GM19023 (cell line): ENCODE results near the gene PRELP.

Experiments
- ATAC-seq: cut with Tn5 transposase; IDR thresholded peaks from one replicate; pipeline ENCODE4 v1.9.1; 2021; ENCODE audit warnings: mild to moderate bottlenecking, moderate library complexity; ENCODE audit not compliant: unreplicated experiment

The PRELP gene

DNA sequence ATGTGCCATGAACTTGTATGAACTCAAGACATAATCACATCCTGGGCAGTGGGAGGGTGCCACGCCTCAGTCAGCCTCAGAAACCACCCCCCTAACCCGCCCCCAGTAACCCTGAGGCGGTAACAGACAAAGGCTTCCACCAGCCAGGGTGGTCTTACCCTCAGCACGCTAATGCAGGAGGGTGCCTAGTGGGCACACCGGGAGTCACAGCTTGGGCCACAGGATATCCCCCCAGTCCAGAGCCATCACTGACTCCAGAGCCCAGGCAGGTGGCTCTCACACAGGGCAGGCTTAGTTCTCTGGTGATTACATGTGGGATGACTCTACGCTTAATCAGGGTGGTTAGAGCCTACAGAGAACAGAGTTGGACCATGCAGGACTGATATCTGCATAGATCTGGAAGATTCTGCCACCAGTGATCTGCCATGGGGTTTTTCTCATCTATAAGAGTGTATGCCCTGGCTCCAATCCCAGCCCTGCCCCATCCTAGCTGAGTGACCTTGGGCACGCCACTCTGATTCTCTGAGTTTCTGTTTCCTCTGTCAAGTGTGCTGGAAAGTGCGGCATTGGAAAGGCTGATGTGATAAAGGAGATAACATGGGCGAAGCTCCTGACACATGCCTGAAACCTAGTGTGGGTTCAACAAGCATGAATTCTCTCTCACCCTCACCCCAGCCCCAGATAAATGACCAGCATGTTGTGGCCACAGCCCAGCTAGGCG lies 45.6 kb downstream of the PRELP start:
- no peak for ATAC-seq

GRCh38 chr1:203521812-203522211 lies 46.2 kb downstream of the PRELP start:
- ATAC-seq, result no peak

DNA sequence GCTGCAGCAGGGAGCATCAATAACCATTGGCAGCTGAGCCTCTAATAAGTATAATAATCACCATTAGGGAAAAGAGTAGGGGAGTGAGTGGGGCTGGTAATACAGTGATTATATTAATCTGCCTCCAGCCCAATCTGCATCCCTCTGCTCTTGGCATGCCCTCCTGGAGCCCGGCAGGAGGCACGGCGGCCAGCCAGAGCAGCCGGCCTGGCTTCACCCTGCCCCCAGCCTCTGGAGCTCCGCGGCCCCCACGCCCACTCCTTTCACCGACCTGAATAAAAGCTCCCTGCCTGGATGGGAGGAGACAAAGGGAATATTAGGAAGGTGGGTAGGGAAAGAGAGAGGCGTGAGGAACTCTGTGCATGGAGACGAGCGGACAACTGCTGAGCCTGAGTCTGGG lies 46.6 kb downstream of the PRELP start:
- no peak for ATAC-seq

DNA sequence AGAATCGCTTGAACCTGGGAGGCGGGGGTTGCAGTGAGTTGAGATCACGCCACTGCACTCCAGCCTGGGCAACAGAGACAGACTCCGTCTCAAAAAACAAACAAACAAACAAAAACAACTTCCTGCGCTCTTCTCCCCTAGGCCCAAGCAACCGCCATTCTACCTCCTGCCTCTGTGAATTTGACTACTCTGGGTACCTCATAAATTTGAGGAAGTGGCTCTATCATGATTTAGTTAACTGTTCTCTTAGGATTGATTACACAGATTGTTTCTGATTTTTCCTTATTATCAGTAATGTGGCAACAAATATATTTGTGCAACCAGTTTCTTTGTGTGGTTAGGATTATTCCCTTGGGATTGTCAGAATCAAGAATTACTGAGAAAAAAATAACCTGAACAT lies 48.1 kb downstream of the PRELP start:
- no peak for ATAC-seq

- ATAC-seq, result no peak
These were observed 48.5 kb downstream of the PRELP start for GRCh38 chr1:203524152-203524551.

GRCh38 chr1:203524824-203525223 lies 49.2 kb downstream of the PRELP start:
- no peak for ATAC-seq

GRCh38 chr1:203525685-203526084 lies 50.1 kb downstream of the PRELP start:
- no peak for ATAC-seq

GRCh38 chr1:203526130-203526529 lies 50.5 kb downstream of the PRELP start:
- no peak for ATAC-seq

- ATAC-seq, result no peak
These were observed 51.0 kb downstream of the PRELP start for GRCh38 chr1:203526572-203526971.

DNA sequence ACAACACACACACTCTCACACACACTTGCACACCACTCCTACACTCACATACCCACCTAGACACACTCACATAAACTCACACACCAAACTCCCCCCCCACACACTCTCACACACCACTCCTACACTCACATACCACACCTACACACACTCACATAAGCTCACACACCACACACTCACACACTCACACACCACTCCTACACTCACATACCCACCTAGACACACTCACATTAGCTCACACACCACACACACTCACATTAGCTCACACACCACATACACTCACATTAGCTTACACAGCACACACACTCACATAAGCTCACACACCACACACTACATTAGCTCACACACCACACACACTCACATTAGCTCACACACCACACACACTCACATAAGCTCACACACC lies 51.4 kb downstream of the PRELP start:
- no peak for ATAC-seq

- no peak for ATAC-seq
These were observed 52.5 kb downstream of the PRELP start for GRCh38 chr1:203528063-203528462.

- ATAC-seq, result no peak
These were observed 53.6 kb downstream of the PRELP start for GRCh38 chr1:203528976-203529835.

DNA sequence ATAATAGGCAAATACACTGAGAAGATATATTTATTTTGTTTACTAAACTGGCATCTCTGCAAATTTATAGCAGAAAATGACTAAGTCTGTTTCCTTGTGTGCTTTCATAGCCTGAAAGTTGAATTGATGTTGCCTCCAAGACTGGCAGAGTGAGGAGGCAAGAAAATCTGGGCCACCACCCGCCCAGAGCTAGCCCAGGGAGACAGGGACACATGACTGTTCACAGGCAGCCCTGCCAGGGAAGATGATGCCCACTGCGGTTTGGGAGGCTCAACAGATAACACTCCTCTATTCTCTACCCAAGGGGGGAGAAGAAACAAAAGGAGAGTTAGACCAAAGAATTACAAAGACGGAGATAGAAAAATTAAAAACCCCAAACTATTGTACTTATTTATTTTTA lies 55.5 kb downstream of the PRELP start:
- no peak for ATAC-seq

DNA sequence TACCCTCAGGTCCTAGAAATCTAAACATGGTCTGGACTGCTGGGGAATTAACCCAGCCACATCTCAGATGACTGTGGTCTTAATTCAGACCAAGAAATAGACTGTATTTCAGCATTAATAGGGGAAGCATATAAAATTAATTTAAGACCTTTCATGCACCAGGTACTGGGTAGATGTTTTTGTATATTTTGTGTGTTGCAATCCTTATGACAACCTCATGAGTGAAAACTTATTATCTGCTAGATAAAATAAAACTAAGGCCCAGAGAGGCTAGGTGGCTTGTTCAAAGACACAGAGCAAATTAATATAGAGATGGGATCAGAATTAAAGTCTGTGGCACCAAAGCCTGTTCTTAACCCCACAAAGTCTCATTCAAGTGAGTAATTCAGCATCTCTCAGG lies 58.4 kb downstream of the PRELP start:
- ATAC-seq, result no peak

GRCh38 chr1:203534526-203534925 lies 58.9 kb downstream of the PRELP start:
- ATAC-seq, result no peak

GRCh38 chr1:203536575-203536974 lies 61.0 kb downstream of the PRELP start:
- ATAC-seq, result no peak

DNA sequence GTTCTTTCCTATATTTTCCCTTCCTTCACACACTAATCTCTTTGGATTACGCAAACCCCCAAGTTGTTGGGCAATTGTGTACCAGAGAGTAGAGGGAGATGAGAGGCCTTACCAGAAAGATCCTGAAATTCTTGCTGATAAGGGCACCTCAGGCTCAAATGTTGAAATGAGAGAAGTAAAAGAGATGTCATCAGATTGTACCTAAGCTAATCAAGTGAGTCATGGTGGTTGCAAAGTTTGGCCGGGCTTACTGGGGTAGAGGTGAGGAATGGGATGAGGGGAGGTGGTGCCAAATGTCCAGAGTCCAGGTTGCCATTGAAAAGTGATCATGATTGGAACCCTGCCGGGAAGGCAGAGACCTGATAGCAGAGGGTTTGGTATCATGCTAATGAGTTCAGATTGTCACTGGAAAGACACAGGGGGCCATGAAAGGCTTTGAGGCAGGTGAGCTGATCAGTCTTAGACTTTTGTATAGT lies 61.4 kb downstream of the PRELP start:
- ATAC-seq, result no peak

- no peak for ATAC-seq
These were observed 62.3 kb downstream of the PRELP start for GRCh38 chr1:203537806-203538464.

DNA sequence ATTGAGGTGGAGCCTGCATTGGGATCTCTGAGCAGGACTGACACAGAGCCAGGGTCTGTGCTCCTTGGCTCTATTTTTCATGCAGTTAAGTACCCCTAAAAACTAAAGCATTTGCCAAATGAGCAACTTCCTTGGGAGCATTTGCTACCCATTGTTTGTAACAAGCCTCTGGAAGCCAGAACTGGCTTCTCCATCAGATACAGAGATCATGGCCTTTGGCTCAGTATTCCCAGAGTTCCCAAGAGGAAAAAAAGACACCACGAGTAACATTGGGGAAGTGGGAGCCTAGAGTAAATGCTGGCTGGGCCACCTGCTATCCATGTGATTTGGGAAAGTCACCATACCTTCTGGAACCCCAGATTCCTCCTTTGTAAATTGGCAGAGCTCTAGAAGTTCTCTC lies 63.1 kb downstream of the PRELP start:
- ATAC-seq, result no peak

GRCh38 chr1:203539831-203540546 lies 64.4 kb downstream of the PRELP start:
- no peak for ATAC-seq
